Smooth muscle cell (in vitro differentiated cells): Measurements from ENCODE around the gene ATP5MK. TPM values are rescaled to one million over a fixed set of nuclear protein-coding genes. Genes with fewer than 3 reads are reported as not detected.
A peak's percentile ranks its signal among the peaks of the same experiment; 100 is the strongest.

Source experiments
- DNase-seq: peaks from one replicate; lab custom pipeline; 2025; ENCODE audit not compliant: unreplicated experiment; lab: John Stamatoyannopoulos, UW
- H2AFZ ChIP-seq: fragments of 200-600 bp; sonication (generic); 2 replicates; pipeline ENCODE4 v1.6.0; 2016; ENCODE audit warnings: antibody characterized with exemption, low read depth, mild to moderate bottlenecking
- H3F3A ChIP-seq: fragments of 200-600 bp; sonication (generic); 2 replicates; pipeline ENCODE4 v1.6.0; 2017; ENCODE audit warnings: antibody characterized with exemption, low read depth
- H3K27ac ChIP-seq: fragments of 200-600 bp; sonication (generic); 2 replicates; pipeline ENCODE4 v1.5.1; 2016; ENCODE audit warnings: low read depth, mild to moderate bottlenecking
- H3K27me3 ChIP-seq: fragments of 200-600 bp; sonication (generic); 2 replicates; pipeline ENCODE4 v1.6.1; 2016; ENCODE audit warnings: low read depth, mild to moderate bottlenecking
- H3K36me3 ChIP-seq: fragments of 200-600 bp; sonication (generic); 2 replicates; pipeline ENCODE4 v1.5.1; 2016; ENCODE audit warnings: low read depth
- H3K4me1 ChIP-seq: fragments of 200-600 bp; sonication (generic); 2 replicates; pipeline ENCODE4 v1.5.1; 2016; ENCODE audit warnings: low read depth
- H3K4me2 ChIP-seq: fragments of 200-600 bp; sonication (generic); 2 replicates; pipeline ENCODE4 v1.6.0; 2016; ENCODE audit warnings: mild to moderate bottlenecking
- H3K4me3 ChIP-seq: fragments of 200-600 bp; sonication (generic); 2 replicates; pipeline ENCODE4 v1.5.1; 2016; ENCODE audit warnings: mild to moderate bottlenecking
- H3K79me2 ChIP-seq: fragments of 200-600 bp; sonication (generic); 2 replicates; pipeline ENCODE4 v1.6.0; 2016; ENCODE audit warnings: low read depth, mild to moderate bottlenecking
- H3K9ac ChIP-seq: fragments of 200-600 bp; sonication (generic); 2 replicates; pipeline ENCODE4 v1.6.0; 2016; ENCODE audit warnings: low read depth
- H3K9me3 ChIP-seq: fragments of 200-600 bp; sonication (generic); replicated peaks from 2 replicates; pipeline ENCODE4 v1.5.1; 2016; ENCODE audit warnings: low read depth
- H4K20me1 ChIP-seq: fragments of 200-600 bp; sonication (generic); 2 replicates; pipeline ENCODE4 v1.6.0; 2016; ENCODE audit warnings: low read depth
- CTCF ChIP-seq: fragments of 200-600 bp; sonication (generic); IDR thresholded peaks from 2 replicates; pipeline ENCODE4 v1.5.1; 2017; ENCODE audit warnings: borderline replicate concordance, mild to moderate bottlenecking, antibody characterized with exemption; ENCODE audit not compliant: insufficient read depth, poor library complexity, severe bottlenecking
- WGBS: methylation state at CpG from one replicate; pipeline ENCODE4 v1.1.7; 2016; ENCODE audit warnings: low lambda C conversion rate; 5-methylcytosine and 5-hydroxymethylcytosine counted together
- polyA plus RNA-seq: library from polyadenylated mRNA; unstranded; fragments of >200 nt; fragmentation: Nextera tagmentation; extraction: Ambion mirVana; gene quantifications from 2 replicates; pipeline ENCODE4 v1.2.1, GENCODE V29; 2016
- total RNA-seq: library from RNA; depleted of rRNA; stranded (reverse); fragments of >200 nt; gene quantifications from 2 replicates; pipeline ENCODE4 v1.2.3, GENCODE V29; 2014

The ATP5MK gene
- total and polyA plus RNA-seq, 2 experiments from 2014 or later: 527 to 1,249 TPM

- no peaks in the 10 kb centered on the region for H3K4me1 ChIP-seq
- H3K9ac ChIP-seq: no peak overlapping the region
- no peak overlapping the region for H3K27ac ChIP-seq
- peaks cover 3% of the 10 kb centered on the region for H3K36me3 ChIP-seq
- H3K4me3 ChIP-seq: no peak overlapping the region
- no peak for TF ChIP-seq CTCF
- H4K20me1 ChIP-seq: no peaks in the 10 kb centered on the region
- WGBS: 97% methylated on average over 23 of the region's 23 CpGs
- peaks cover 6% of the 10 kb centered on the region for H3F3A ChIP-seq
- no peak overlapping the region for H3K4me2 ChIP-seq
- H3K9me3 ChIP-seq: no peaks in the 10 kb centered on the region
- H3K79me2 ChIP-seq: no peaks in the 10 kb centered on the region
- H2AFZ ChIP-seq: no peak overlapping the region
- DNase-seq: no peak
- no peaks in the 10 kb centered on the region for H3K27me3 ChIP-seq
Measured at GRCh38 chr10:103443475-103444185, 47.4 kb upstream of the ATP5MK start.

GRCh38 chr10:103442031-103442461 lies 45.8 kb upstream of the ATP5MK start:
- Histone ChIP-seq H4K20me1 (peaks cover 2% of the 10 kb centered on the region), H3K4me1 (no peaks in the 10 kb centered on the region), H3K9me3 (no peaks in the 10 kb centered on the region), H2AFZ (no peak overlapping the region), H3K4me3 (no peak overlapping the region), H3K9ac (no peak overlapping the region), H3K36me3 (peaks cover 3% of the 10 kb centered on the region), H3K79me2 (no peaks in the 10 kb centered on the region), H3K4me2 (peak overlapping the region; percentile 51), H3K27ac (peak overlapping the region; percentile 81), H3K27me3 (no peaks in the 10 kb centered on the region), H3F3A (peaks cover 6% of the 10 kb centered on the region)
- DNase-seq: peak; percentile 13
- WGBS: 62% methylated on average over 13 of the region's 13 CpGs
- no peak for TF ChIP-seq CTCF

GRCh38 chr10:103441611-103442010 lies 45.3 kb upstream of the ATP5MK start:
- whole genome bisulfite sequencing: 86% methylated on average over 8 of the region's 8 CpGs
- Histone ChIP-seq H3F3A (peaks cover 6% of the 10 kb centered on the region), H3K79me2 (no peaks in the 10 kb centered on the region), H3K4me1 (no peaks in the 10 kb centered on the region), H4K20me1 (peaks cover 3% of the 10 kb centered on the region), H2AFZ (no peak overlapping the region), H3K4me2 (no peak overlapping the region), H3K27ac (peak overlapping the region; percentile 81), H3K9me3 (no peaks in the 10 kb centered on the region), H3K27me3 (no peaks in the 10 kb centered on the region), H3K9ac (no peak overlapping the region), H3K36me3 (peaks cover 3% of the 10 kb centered on the region), H3K4me3 (no peak overlapping the region)
- no peak for TF ChIP-seq CTCF
- no peak for DNase-seq

- H3K9ac ChIP-seq: no peak overlapping the region
- H2AFZ ChIP-seq: no peak overlapping the region
- H4K20me1 ChIP-seq: peaks cover 3% of the 10 kb centered on the region
- H3K9me3 ChIP-seq: no peaks in the 10 kb centered on the region
- WGBS: 86% methylated on average over 8 of the region's 8 CpGs
- no peaks in the 10 kb centered on the region for H3K79me2 ChIP-seq
- TF ChIP-seq CTCF: no peak
- H3K4me3 ChIP-seq: no peak overlapping the region
- H3K4me2 ChIP-seq: no peak overlapping the region
- peaks cover 7% of the 10 kb centered on the region for H3K36me3 ChIP-seq
- H3K4me1 ChIP-seq: no peaks in the 10 kb centered on the region
- peak overlapping the region; percentile 81 for H3K27ac ChIP-seq
- DNase-seq: no peak
- H3K27me3 ChIP-seq: no peaks in the 10 kb centered on the region
- H3F3A ChIP-seq: peaks cover 6% of the 10 kb centered on the region
Measured at GRCh38 chr10:103441206-103441605, 44.9 kb upstream of the ATP5MK start.
